Left renal pelvis (tissue), 4 donors: ENCODE measurements around the gene B4GALT1. TPM values are rescaled to one million over a fixed set of nuclear protein-coding genes. Genes with fewer than 3 reads are reported as not detected.
"Not testable (repeated sequence)": the region's sequence is repeated elsewhere in the genome, so short reads cannot be mapped to it uniquely, and the experiment has no call there.

Source experiments
- DNase-seq, 4 donors: peaks; one replicate each; pipeline ENCODE4 v3.0.0-alpha.2; 2013; ENCODE audit warnings: low read depth in 4 of 4, low spot score in 3 of 4
- polyA plus RNA-seq, 4 donors: library from polyadenylated mRNA; unstranded; fragments of 120-200 nt; gene quantifications; one replicate each; pipeline ENCODE4 v1.2.1, GENCODE V29; 2013; ENCODE audit not compliant: insufficient read length in 4 of 4

The B4GALT1 gene
- polyA plus RNA-seq, 4 donors = 85.5 to 131 (median 100.0) TPM

- peak in 2 of 4 donors; percentile 22 to 27 for DNase-seq
Observed at GRCh38 chr9:33106827-33107621, 60.1 kb downstream of the B4GALT1 start.

GRCh38 chr9:33106372-33106771 lies 60.8 kb downstream of the B4GALT1 start:
- no peak for DNase-seq

- DNase-seq = no peak
Observed at GRCh38 chr9:33105959-33106358, 61.2 kb downstream of the B4GALT1 start.

GRCh38 chr9:33105504-33105903 lies 61.6 kb downstream of the B4GALT1 start:
- no peak for DNase-seq

- no peak for DNase-seq
Observed at GRCh38 chr9:33104401-33104800, 62.7 kb downstream of the B4GALT1 start.

GRCh38 chr9:33103501-33104281 lies 63.4 kb downstream of the B4GALT1 start:
- no peak for DNase-seq

- DNase-seq = no peak
Observed at GRCh38 chr9:33102551-33103210, 64.5 kb downstream of the B4GALT1 start.

GRCh38 chr9:33101104-33101951 lies 65.8 kb downstream of the B4GALT1 start:
- no peak for DNase-seq

- no peak for DNase-seq
Observed at GRCh38 chr9:33099754-33100153, 67.4 kb downstream of the B4GALT1 start.

GRCh38 chr9:33097192-33097591 lies 69.9 kb downstream of the B4GALT1 start:
- DNase-seq = no peak

- no peak for DNase-seq
Observed at GRCh38 chr9:33092634-33093033, 74.5 kb downstream of the B4GALT1 start.

- DNase-seq = not testable (repeated sequence)
Observed at GRCh38 chr9:33085672-33086071, 81.5 kb downstream of the B4GALT1 start.

GRCh38 chr9:33082538-33083326 lies 84.4 kb downstream of the B4GALT1 start:
- DNase-seq = no peak

GRCh38 chr9:33082128-33082527 lies 85.0 kb downstream of the B4GALT1 start:
- no peak for DNase-seq

- DNase-seq = peak; percentile 73 to 77 (median 76)
Observed at GRCh38 chr9:33081128-33081851, 85.8 kb downstream of the B4GALT1 start.

GRCh38 chr9:33080534-33080933 lies 86.6 kb downstream of the B4GALT1 start:
- no peak for DNase-seq

GRCh38 chr9:33076046-33077004 lies 90.8 kb downstream of the B4GALT1 start, which contains the start of gene SMU1:
TSS of gene SMU1 (minus strand) at chr9:33076674. CDS start at chr9:33076608, 66 bp downstream.
- DNase-seq = peak; percentile 93 to 97 (median 95)

- DNase-seq = no peak
Observed at GRCh38 chr9:33068991-33069390, 98.1 kb downstream of the B4GALT1 start.
